ENCODE data around the gene TSEN54.
A peak's percentile ranks its signal among the peaks of the same experiment; 100 is the strongest.
"Not testable (repeated sequence)": the region's sequence is repeated elsewhere in the genome, so short reads cannot be mapped to it uniquely, and the experiment has no call there.

The TSEN54 gene

DNA sequence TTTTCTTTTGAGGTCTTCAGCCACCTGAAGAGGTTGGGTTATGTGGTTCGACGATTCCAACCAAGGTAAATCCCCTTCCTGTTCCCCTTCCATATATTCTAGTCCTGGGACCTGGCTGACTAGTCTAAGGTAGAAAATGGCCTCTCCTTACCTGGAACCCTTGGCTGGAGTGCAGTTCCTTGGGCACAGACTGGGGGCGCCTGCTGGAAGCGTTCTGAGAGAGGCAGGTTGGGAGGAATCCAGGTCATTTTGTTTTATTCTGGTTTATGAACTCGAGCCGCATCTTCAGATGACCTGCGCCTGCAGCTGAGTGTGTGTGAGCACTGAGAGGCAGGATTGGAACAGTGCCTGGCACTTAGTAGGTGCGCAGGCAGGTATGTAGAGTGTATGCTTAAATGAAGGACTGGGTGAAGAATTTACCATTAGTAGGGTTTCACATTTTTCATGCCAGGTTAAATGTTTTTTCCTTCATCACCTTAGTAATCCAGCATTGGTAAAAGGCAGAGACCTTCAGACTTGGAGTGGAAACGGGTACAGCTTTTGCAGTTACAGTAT, 2.7 kb downstream of the TSEN54 start:
- DNase-seq (ENCODE audit: low spot score) = no peak

DNA sequence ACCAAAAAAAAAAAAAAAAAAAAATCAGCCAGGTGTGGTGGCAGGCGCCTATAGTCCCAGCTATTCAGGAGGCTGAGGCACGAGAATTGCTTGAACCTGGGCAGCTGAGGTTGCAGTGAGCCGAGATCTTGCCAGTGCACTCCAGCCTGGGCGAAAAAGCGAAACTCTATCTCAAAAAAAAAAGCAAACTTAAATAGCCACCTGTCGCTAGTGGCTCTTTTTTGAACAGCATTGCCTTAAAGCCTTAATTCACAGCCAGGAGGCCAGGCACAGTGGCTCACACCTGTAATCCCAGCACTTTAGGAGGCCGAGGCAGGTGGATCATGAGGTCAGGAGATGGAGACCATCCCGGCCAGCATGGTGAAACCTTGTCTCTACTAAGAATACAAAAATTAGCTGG, 4.1 kb downstream of the TSEN54 start:
- not testable (repeated sequence) for DNase-seq (ENCODE audit: low spot score)

- DNase-seq (ENCODE audit: low spot score) = no peak
Measured at GRCh38 chr17:75521290-75521689, 5.0 kb downstream of the TSEN54 start.

DNA sequence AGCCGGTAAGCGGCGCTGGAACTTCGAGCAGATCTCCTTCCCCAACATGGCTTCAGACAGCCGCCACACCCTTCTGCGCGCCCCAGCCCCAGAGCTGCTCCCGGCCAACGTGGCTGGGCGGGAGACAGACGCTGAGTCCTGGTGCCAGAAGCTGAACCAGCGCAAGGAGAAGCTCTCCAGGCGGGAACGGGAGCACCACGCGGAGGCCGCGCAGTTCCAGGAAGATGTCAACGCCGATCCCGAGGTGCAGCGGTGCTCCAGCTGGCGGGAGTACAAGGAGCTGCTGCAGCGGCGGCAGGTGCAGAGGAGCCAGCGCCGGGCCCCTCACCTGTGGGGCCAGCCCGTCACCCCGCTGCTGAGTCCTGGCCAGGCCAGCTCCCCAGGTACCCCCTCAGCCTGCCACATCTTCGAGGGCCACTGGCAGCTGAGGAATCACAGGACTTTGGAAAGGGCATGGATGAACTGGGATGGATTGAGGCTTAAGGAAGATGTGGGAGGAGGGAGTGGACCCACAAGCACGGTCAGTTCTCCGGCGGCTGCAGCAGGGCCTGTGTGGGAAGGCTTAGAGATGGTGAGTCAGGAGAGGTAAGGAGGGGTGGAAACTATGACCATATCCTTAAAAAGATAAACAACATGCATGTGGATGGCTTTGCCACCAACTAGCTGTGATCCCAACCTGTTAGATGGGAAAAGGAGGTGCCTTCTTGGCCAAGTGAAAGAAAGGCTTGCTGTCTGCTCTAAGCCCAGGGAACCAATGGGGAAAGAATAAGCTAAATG, 5.8 kb downstream of the TSEN54 start:
- DNase-seq (ENCODE audit: low spot score) = no peak

GRCh38 chr17:75523647-75524046, 7.3 kb downstream of the TSEN54 start:
- DNase-seq (ENCODE audit: low spot score) = no peak

DNA sequence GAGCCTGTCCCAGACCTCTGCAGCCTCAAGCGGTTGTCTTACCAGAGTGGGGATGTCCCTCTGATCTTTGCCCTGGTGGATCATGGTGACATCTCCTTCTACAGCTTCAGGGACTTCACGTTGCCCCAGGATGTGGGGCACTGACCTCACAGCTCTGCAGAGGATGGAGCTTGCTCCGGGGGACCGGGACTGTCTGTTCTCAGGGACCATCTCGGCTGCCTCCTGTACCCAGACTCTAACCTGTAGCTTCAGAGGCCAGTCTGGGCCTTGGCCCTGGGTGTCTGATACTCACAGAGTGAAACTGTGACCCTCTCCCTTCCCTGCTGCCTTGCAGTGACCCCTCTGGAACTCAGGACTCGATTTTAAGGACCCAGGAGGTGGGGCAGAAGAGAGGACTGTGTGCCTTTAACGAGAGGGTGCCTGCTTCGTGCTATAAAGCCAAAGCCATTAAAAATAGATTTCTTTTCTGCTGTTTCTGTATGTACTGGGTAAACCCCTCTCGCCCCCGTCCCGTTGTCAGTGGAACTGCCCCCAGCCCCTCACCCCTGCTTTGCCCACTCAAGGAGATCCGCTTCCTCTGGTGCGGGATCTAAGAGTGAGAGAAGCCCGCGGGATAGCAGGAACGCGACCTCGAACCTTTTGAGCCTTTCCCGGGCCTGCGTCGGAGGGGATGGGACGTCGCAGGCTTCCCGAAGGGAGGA, 8.1 kb downstream of the TSEN54 start:
- DNase-seq (ENCODE audit: low spot score) = peak; percentile 7

GRCh38 chr17:75524970-75525805, 8.9 kb downstream of the TSEN54 start, which contains the start of gene LLGL2:
LLGL2 (plus strand) TSS chr17:75525697; CDS start chr17:75543427, 17,730 bp downstream.
- peak; percentile 97 for DNase-seq (ENCODE audit: low spot score)

- DNase-seq (ENCODE audit: low spot score) = peak; percentile 47
Measured at GRCh38 chr17:75525806-75526554, 9.7 kb downstream of the TSEN54 start.

- DNase-seq (ENCODE audit: low spot score) = peak; percentile 32
Measured at GRCh38 chr17:75526555-75527270, 10.4 kb downstream of the TSEN54 start.

GRCh38 chr17:75530837-75531720, 14.8 kb downstream of the TSEN54 start:
- peak; percentile 7 for DNase-seq (ENCODE audit: low spot score)

DNA sequence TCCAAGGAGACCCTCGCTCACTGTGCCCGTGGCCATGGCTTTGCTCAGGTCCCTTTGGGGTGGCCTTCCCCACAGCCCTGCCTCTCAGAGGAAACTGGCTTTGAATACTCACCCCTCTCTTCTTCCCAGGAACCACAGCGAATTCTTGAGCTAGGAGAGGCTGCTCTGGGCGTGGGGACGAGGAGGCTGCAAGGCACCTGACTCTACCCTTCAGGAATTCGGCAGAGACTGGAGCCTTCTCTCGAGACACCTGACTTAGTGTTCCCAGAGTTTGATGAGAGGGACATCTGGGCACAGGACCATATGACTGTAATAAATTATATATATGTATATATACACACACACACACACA, 15.4 kb downstream of the TSEN54 start:
- peak; percentile 28 for DNase-seq (ENCODE audit: low spot score)

DNA sequence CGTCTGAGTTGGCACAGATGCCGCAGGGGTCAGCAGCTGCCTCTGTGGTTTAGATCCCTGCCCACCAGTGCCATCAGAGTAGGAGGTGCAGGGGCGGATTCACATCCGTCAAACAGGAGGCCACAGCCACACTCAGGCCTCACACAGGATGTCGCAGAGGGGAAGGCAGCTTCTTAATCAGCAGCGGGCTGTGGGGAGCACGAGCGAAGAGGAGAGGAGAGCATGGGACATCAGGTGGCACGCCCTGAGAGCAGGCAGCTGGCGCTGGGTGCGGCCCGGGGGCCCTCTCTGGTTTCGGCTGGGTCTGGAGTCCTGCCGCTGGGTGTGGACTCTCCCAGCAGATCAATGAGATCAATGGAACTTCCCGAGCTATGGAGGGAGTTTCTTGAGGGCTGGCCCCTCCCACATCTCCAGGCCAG, 18.8 kb downstream of the TSEN54 start:
- DNase-seq (ENCODE audit: low spot score) = peak; percentile 56

GRCh38 chr17:75535871-75536270, 19.5 kb downstream of the TSEN54 start:
- DNase-seq (ENCODE audit: low spot score) = no peak

DNA sequence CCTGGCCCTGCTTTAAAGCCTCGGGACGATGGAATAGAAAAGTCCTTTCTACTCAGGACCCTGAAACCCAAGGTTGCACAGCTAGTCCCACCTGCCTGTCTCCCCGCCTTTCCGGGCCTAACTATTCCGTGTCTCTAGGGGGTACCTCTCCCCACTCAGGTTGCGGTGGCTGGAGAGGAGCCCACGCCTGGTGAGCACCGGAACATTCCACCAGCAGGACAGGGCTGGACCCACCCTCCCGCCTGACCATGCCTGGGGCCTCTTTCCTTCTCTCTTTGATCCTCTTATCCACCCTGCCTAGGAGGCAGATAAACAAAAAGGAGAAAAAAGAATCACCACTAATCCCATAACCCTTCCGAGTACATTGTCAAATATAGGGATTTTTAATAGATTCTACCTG, 20.0 kb downstream of the TSEN54 start:
- no peak for DNase-seq (ENCODE audit: low spot score)

- peak; percentile 14 for DNase-seq (ENCODE audit: low spot score)
Measured at GRCh38 chr17:75539967-75540729, 23.8 kb downstream of the TSEN54 start.

GRCh38 chr17:75540923-75541503, 24.7 kb downstream of the TSEN54 start:
- no peak for DNase-seq (ENCODE audit: low spot score)

DNA sequence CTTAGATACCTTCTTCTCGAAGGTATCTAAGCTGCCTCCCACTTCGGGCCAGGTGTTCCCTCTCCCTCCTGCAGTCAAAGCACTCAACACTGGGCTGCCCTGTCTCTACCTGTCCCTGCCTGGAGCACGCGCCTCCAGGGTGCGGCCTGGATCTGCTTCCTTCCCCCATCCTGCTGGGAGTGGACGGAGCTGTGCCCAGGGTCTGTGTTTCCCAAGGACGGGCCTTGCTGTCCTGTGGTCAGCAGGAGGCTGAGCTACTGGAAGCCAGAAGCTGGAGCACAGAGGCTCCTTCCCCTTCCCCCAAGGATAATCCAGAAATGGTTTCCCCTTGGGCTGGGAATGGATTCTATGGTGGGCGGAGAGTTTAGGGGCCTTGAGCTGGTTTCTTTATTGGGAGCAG, 25.9 kb downstream of the TSEN54 start:
- DNase-seq (ENCODE audit: low spot score) = peak; percentile 17

GRCh38 chr17:75542728-75543336, 26.5 kb downstream of the TSEN54 start:
- DNase-seq (ENCODE audit: low spot score) = no peak

Data from iPS-NIHi11 (cell line).